ENCODE measurements around the gene CYB5RL.

- TF ChIP-seq MAX (IDR thresholded peaks at IDR 0.05) (no peak), GTF2F1 (IDR thresholded peaks at IDR 0.05; ENCODE audit: borderline replicate concordance, low read depth, low read length) (no peak), POLR2AphosphoS5 (IDR thresholded peaks at IDR 0.05; ENCODE audit: low read depth, low read length) (no peak), KDM1A (IDR thresholded peaks at IDR 0.05; ENCODE audit: borderline replicate concordance, low read length) (no peak), JUN (IDR thresholded peaks at IDR 0.05; ENCODE audit: low read depth, low read length) (no peak), RAD21 (IDR thresholded peaks at IDR 0.05 in 1 of 2, conservative IDR thresholded peaks at IDR 0.05 in 1 of 2; ENCODE audit: low read depth in 2 of 2, low read length in 2 of 2) (no peak), CREB1 (IDR thresholded peaks at IDR 0.05) (no peak), TAF7 (optimal IDR thresholded peaks at IDR 0.05; ENCODE audit: borderline replicate concordance, low read depth, low read length) (no peak), HDAC6 (IDR thresholded peaks at IDR 0.05; ENCODE audit: low read depth, low read length) (no peak), JUND (IDR thresholded peaks at IDR 0.05; ENCODE audit: low read length) (no peak)
- TF ChIP-seq, protein P1, sequence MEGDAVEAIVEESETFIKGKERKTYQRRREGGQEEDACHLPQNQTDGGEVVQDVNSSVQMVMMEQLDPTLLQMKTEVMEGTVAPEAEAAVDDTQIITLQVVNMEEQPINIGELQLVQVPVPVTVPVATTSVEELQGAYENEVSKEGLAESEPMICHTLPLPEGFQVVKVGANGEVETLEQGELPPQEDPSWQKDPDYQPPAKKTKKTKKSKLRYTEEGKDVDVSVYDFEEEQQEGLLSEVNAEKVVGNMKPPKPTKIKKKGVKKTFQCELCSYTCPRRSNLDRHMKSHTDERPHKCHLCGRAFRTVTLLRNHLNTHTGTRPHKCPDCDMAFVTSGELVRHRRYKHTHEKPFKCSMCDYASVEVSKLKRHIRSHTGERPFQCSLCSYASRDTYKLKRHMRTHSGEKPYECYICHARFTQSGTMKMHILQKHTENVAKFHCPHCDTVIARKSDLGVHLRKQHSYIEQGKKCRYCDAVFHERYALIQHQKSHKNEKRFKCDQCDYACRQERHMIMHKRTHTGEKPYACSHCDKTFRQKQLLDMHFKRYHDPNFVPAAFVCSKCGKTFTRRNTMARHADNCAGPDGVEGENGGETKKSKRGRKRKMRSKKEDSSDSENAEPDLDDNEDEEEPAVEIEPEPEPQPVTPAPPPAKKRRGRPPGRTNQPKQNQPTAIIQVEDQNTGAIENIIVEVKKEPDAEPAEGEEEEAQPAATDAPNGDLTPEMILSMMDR (IDR thresholded peaks at IDR 0.05; ENCODE audit: control extremely low read depth in 1 of 3, insufficient read depth in 1 of 3, low read depth in 1 of 3, low read length in 3 of 3) = no peak
These were observed 20.4 kb upstream of the CYB5RL start for GRCh38 chr1:54220004-54220811.

All from H1 (cell line).